ENCODE results near the gene IDH3G. TPM values are rescaled to one million over a fixed set of nuclear protein-coding genes. Genes with fewer than 3 reads are reported as not detected.
A peak's percentile ranks its signal among the peaks of the same experiment; 100 is the strongest.

IDH3G gene
- total and polyA plus RNA-seq, 2 of the 8 experiments (the other 6 are each of a cell fraction or from before 2014, with no cell fraction given): 39.4 to 66.7 TPM

DNA sequence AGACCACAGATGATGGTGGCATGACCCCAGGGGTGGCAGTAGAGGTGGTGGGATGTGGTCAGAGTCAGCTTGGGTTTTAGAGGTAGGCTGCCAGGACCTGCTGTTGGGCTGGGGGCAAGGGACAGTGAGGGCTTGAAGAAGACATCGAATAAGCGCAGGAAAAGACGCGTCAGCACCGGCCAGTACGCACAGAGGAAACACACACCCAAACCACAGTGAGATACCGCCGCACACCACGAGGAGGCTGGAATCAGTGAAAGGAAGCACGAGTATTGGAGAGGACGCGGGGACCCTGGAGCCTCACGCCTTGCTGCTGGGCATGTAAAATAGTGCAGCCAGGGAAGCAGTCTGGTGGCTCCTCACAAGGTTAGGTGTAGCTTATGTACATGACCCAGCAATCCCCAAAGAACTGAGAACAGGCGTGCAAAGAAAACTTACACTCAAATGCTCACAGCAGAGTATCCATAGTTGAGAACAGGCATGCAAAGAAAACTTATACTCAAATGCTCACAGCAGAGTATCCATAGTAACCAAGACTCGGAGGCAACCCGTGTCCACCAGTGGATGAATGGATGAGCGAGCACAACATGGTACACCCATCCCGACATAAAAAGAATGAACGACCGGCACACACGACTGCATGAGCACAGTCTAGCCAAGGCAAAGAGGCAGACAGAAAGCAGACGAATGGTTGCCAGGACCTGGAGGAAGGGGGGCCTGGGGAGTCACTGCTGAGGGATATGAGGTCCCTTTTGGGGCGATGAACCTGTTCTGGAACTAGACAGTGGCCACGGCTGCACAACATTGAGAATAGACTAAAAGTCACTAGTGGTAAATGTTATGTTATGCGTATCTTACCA lies 22.9 kb upstream of the IDH3G start:
- H3K9me3 ChIP-seq (ENCODE audit: insufficient read depth in 2 of 2, low read depth in 1 of 2, low read length in 1 of 2): no peaks in the 10 kb centered on the region
- peaks cover 15 to 80% of the 10 kb centered on the region in 2 experiments for H3K79me2 ChIP-seq (ENCODE audit: control insufficient read depth in 1 of 2, insufficient read depth in 2 of 2, low read length in 2 of 2)
- H3K36me3 ChIP-seq (ENCODE audit: control insufficient read depth in 2 of 4, insufficient read depth in 4 of 4, low read length in 3 of 4): no peaks in the 10 kb centered on the region
- H3K23ac ChIP-seq (ENCODE audit: insufficient read length): no peak overlapping the region
- H4K5ac ChIP-seq (ENCODE audit: insufficient read length, low read depth, low read length): no peak overlapping the region
- DNase-seq (ENCODE audit: low read depth in 1 of 2, low spot score in 2 of 2): no peak
- H3K14ac ChIP-seq (ENCODE audit: insufficient read length): no peak overlapping the region
- H3K9ac ChIP-seq (replicated peaks in 1 of 4; ENCODE audit: extremely low read depth in 1 of 4, low read depth in 3 of 4, low read length in 3 of 4): no peak overlapping the region
- H2AFZ ChIP-seq (ENCODE audit: low read length): no peak overlapping the region
- WGBS, 2 experiments (ENCODE audit: extremely low coverage in 1 of 2, insufficient coverage in 1 of 2, insufficient read length in 1 of 2, insufficient replicate concordance in 2 of 2, low coverage in 1 of 2, low lambda C conversion rate in 2 of 2, missing lambda C conversion rate in 1 of 2): 93% methylated on average over 20 of the region's 25 CpGs; no CpG with 5 or more reads in 1 of the 2 experiments
- H2BK120ac ChIP-seq (replicated peaks; ENCODE audit: low read depth, low read length): no peak overlapping the region
- CTCF ChIA-PET (ENCODE audit: partially characterized antibody): interaction anchor here (1.2 kb wide), 1 partner anchor 9 kb away, joined by 3 read pairs; no protein-coding TSS in a partner anchor
- peak overlapping the region; percentile 66; the same call in 1 of the 2 replicates for H2BK5ac ChIP-seq (ENCODE audit: low read depth, low read length)
- no peak overlapping the region for H4K91ac ChIP-seq (replicated peaks; ENCODE audit: insufficient read length, low read length)
- no peak for FAIRE-seq
- no peak overlapping the region for H4K8ac ChIP-seq (ENCODE audit: extremely low read depth, insufficient read depth, low read length)
- H3K23me2 ChIP-seq (ENCODE audit: low read depth, low read length): peaks cover 2% of the 10 kb centered on the region; the same call in 1 of the 2 replicates
- peaks cover 3 to 27% (median 10%) of the 10 kb centered on the region in 4 experiments for H3K4me1 ChIP-seq (replicated peaks in 1 of 4; ENCODE audit: control insufficient read depth in 3 of 4, insufficient read depth in 4 of 4, low read length in 3 of 4)
- no peak overlapping the region for H3K56ac ChIP-seq (replicated peaks; ENCODE audit: insufficient read length, low read depth, low read length)
- H2BK12ac ChIP-seq (ENCODE audit: low read depth, low read length): 0 out of 2 replicates have a peak overlapping the region, but pooled peaks have one; percentile 27
- peaks cover 0 to 16% of the 10 kb centered on the region in 2 experiments for H4K20me1 ChIP-seq (replicated peaks in 1 of 2; ENCODE audit: control insufficient read depth in 1 of 2, insufficient read depth in 2 of 2, low read length in 2 of 2)
- H3K4me2 ChIP-seq (ENCODE audit: insufficient read depth in 1 of 2, low read depth in 2 of 2, low read length in 2 of 2): no peak overlapping the region; a peak in 1 of 4 replicates
- H3K4me3 ChIP-seq (ENCODE audit: extremely low read depth in 1 of 4, insufficient read depth in 2 of 4, low read depth in 3 of 4, low read length in 4 of 4): no peak overlapping the region
- H3K79me1 ChIP-seq (ENCODE audit: low read depth, low read length): 0 out of 2 replicates have a peak, but pooled peaks cover 2% of the 10 kb centered on the region
- POLR2A ChIA-PET (ENCODE audit: partially characterized antibody): interaction anchor here (0.8 kb wide), 1 partner anchor 9 kb away, joined by 3 read pairs; no protein-coding TSS in a partner anchor
- no peaks in the 10 kb centered on the region for H3K27me3 ChIP-seq (replicated peaks in 1 of 4; ENCODE audit: control insufficient read depth in 3 of 4, extremely low read depth in 1 of 4, insufficient read depth in 3 of 4, low read length in 3 of 4)
- H2BK15ac ChIP-seq (ENCODE audit: low read length): no peak overlapping the region
- H2AK5ac ChIP-seq (ENCODE audit: low read depth, low read length): peak overlapping the region; percentile 82; the same call in 1 of the 2 replicates
- H3K18ac ChIP-seq (ENCODE audit: extremely low read depth, low read length): no peak overlapping the region
- no peak overlapping the region for H3K4ac ChIP-seq (replicated peaks; ENCODE audit: insufficient read length, low read depth, low read length)
- no peak overlapping the region for H3K27ac ChIP-seq (ENCODE audit: low read depth, low read length)
- no peak overlapping the region for H2BK20ac ChIP-seq (ENCODE audit: low read length)
- TF ChIP-seq CEBPB (IDR thresholded peaks at IDR 0.05; ENCODE audit: low read depth, low read length) (no peak), HDAC2 (IDR thresholded peaks at IDR 0.05; ENCODE audit: borderline replicate concordance in 1 of 2, low read depth in 2 of 2, low read length in 2 of 2) (no peak), HDAC6 (IDR thresholded peaks at IDR 0.05; ENCODE audit: low read depth, low read length) (no peak), RAD21 (IDR thresholded peaks at IDR 0.05 in 1 of 2, conservative IDR thresholded peaks at IDR 0.05 in 1 of 2; ENCODE audit: low read depth in 2 of 2, low read length in 2 of 2) (no peak), RXRA (IDR thresholded peaks at IDR 0.05; ENCODE audit: insufficient read depth, low read depth, low read length) (no peak), ZNF274 (IDR thresholded peaks at IDR 0.05; ENCODE audit: borderline replicate concordance, extremely low read depth, low read length) (no peak)
- TF ChIP-seq, protein P1, sequence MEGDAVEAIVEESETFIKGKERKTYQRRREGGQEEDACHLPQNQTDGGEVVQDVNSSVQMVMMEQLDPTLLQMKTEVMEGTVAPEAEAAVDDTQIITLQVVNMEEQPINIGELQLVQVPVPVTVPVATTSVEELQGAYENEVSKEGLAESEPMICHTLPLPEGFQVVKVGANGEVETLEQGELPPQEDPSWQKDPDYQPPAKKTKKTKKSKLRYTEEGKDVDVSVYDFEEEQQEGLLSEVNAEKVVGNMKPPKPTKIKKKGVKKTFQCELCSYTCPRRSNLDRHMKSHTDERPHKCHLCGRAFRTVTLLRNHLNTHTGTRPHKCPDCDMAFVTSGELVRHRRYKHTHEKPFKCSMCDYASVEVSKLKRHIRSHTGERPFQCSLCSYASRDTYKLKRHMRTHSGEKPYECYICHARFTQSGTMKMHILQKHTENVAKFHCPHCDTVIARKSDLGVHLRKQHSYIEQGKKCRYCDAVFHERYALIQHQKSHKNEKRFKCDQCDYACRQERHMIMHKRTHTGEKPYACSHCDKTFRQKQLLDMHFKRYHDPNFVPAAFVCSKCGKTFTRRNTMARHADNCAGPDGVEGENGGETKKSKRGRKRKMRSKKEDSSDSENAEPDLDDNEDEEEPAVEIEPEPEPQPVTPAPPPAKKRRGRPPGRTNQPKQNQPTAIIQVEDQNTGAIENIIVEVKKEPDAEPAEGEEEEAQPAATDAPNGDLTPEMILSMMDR (IDR thresholded peaks at IDR 0.05; ENCODE audit: control extremely low read depth in 1 of 3, insufficient read depth in 1 of 3, low read depth in 1 of 3, low read length in 3 of 3): no peak

Data from H1 (cell line).